Measurements from ENCODE around the gene PEX14.

DNA sequence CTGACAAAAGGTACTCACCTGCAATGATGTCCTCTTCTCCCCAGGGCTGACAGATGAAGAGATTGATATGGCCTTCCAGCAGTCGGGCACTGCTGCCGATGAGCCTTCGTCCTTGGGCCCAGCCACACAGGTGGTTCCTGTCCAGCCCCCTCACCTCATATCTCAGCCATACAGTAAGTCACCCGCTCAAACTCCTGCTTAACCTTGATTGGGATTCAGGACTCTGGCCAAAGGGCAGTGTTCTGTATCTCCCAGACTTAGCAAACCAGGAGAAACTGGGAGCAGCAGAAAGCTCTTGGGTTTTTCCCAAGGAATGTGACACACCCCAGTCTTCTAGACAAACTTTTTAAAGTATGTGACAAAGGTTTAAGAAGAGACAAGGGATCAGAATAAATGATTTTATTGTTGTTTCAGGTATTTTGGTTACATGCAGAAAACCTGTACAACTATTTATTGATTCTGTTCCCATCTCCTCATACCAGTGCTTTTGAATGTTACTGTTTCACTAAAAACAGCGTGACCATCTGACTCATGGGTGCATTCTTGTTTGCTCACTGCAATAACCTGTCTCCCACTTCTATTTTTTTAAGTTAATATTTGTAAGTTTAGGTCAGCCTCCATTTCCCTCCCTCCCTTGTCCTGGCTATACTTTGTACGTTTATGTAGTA is 124.6 kb downstream of the PEX14 start:
- TF ChIP-seq CREM (IDR thresholded peaks at IDR 0.05; ENCODE audit: low read depth): no peak
- TF ChIP-seq SPI1 (IDR thresholded peaks at IDR 0.05; ENCODE audit: borderline replicate concordance, insufficient read depth, low read depth, low read length): no peak
- TF ChIP-seq POLR2AphosphoS2 (IDR thresholded peaks at IDR 0.05; ENCODE audit: low read depth, low read length): no peak
- TF ChIP-seq CEBPB (IDR thresholded peaks at IDR 0.05; ENCODE audit: borderline replicate concordance in 1 of 2, low read depth in 2 of 2, low read length in 2 of 2): no peak
- TF ChIP-seq, protein P1, sequence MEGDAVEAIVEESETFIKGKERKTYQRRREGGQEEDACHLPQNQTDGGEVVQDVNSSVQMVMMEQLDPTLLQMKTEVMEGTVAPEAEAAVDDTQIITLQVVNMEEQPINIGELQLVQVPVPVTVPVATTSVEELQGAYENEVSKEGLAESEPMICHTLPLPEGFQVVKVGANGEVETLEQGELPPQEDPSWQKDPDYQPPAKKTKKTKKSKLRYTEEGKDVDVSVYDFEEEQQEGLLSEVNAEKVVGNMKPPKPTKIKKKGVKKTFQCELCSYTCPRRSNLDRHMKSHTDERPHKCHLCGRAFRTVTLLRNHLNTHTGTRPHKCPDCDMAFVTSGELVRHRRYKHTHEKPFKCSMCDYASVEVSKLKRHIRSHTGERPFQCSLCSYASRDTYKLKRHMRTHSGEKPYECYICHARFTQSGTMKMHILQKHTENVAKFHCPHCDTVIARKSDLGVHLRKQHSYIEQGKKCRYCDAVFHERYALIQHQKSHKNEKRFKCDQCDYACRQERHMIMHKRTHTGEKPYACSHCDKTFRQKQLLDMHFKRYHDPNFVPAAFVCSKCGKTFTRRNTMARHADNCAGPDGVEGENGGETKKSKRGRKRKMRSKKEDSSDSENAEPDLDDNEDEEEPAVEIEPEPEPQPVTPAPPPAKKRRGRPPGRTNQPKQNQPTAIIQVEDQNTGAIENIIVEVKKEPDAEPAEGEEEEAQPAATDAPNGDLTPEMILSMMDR (IDR thresholded peaks at IDR 0.05 in 2 of 3, conservative IDR thresholded peaks at IDR 0.05 in 1 of 3; ENCODE audit: control insufficient read depth in 2 of 3, extremely low read depth in 1 of 3, insufficient read depth in 1 of 3, low read depth in 3 of 3, low read length in 3 of 3): no peak
- no peak for TF ChIP-seq BHLHE40 (IDR thresholded peaks at IDR 0.05; ENCODE audit: borderline replicate concordance in 1 of 2, low read depth in 2 of 2, low read length in 1 of 2)
- TF ChIP-seq POLR2A (IDR thresholded peaks at IDR 0.05; ENCODE audit: low read depth, low read length): no peak
- TF ChIP-seq EZH2 (IDR thresholded peaks at IDR 0.05; ENCODE audit: borderline replicate concordance, control insufficient read depth, low read depth, low read length): no peak
- TF ChIP-seq ETV6 (conservative IDR thresholded peaks at IDR 0.05 in 1 of 2, IDR thresholded peaks at IDR 0.05 in 1 of 2; ENCODE audit: borderline replicate concordance in 1 of 2, low read depth in 1 of 2): no peak
- TF ChIP-seq RAD21 (IDR thresholded peaks at IDR 0.05; ENCODE audit: insufficient read depth, low read depth, low read length): no peak
- TF ChIP-seq EP300 (IDR thresholded peaks at IDR 0.05; ENCODE audit: borderline replicate concordance in 1 of 2, control insufficient read depth in 1 of 2, low read depth in 2 of 2, low read length in 2 of 2): no peak
- no peak for TF ChIP-seq NR2C2 (IDR thresholded peaks at IDR 0.05; ENCODE audit: borderline replicate concordance, control insufficient read depth, insufficient read length, low read depth)
- TF ChIP-seq, protein P2, sequence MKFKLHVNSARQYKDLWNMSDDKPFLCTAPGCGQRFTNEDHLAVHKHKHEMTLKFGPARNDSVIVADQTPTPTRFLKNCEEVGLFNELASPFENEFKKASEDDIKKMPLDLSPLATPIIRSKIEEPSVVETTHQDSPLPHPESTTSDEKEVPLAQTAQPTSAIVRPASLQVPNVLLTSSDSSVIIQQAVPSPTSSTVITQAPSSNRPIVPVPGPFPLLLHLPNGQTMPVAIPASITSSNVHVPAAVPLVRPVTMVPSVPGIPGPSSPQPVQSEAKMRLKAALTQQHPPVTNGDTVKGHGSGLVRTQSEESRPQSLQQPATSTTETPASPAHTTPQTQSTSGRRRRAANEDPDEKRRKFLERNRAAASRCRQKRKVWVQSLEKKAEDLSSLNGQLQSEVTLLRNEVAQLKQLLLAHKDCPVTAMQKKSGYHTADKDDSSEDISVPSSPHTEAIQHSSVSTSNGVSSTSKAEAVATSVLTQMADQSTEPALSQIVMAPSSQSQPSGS (IDR thresholded peaks at IDR 0.05; ENCODE audit: low read length): no peak
